IMR-90 (cell line): Measurements from ENCODE around the gene POLR1E. TPM values are rescaled to one million over a fixed set of nuclear protein-coding genes. Genes with fewer than 3 reads are reported as not detected.

Source experiments
- ATAC-seq: fragments of 200-7000 bp; cut with Tn5 transposase; 2 replicates; pipeline ENCODE4 v1.9.1; 2020; ENCODE audit warnings: low read depth, mild to moderate bottlenecking, moderate library complexity
- BruUV-seq: library from RNA; stranded (reverse); fragments of 400-500 nt; replicated peaks from 2 replicates; lab custom pipeline; 2021; lab: Mats Ljungman, UMichigan
- CTCF ChIA-PET: fragments of 300-600 bp; formaldehyde crosslinking; extraction: SDS; loops from one replicate; lab custom pipeline; 2021; ENCODE audit warnings: antibody characterized with exemption; lab: Yijun Ruan, JAX
- POLR2A ChIA-PET: fragments of 300-600 bp; sonication (Branson Sonifier 250); formaldehyde crosslinking; loops from one replicate; lab custom pipeline; 2022; ENCODE audit warnings: antibody characterized with exemption; ENCODE audit not compliant: unreplicated experiment; lab: Charles Lee
- DNase-seq: peaks from one replicate; pipeline ENCODE4 v3.0.0; 2013
- H2AFZ ChIP-seq: replicated peaks from 2 replicates; pipeline ENCODE3; 2013; ENCODE audit warnings: low read length, mild to moderate bottlenecking; ENCODE audit not compliant: poor library complexity
- H2AK5ac ChIP-seq: 2 replicates; pipeline ENCODE4 v1.6.1; 2013; ENCODE audit warnings: low read depth, low read length, inconsistent platforms
- H2AK9ac ChIP-seq: replicated peaks from 2 replicates; pipeline ENCODE3; 2013; ENCODE audit warnings: mild to moderate bottlenecking, low read depth, low read length, moderate library complexity; ENCODE audit not compliant: poor library complexity
- H2BK120ac ChIP-seq: 2 replicates; pipeline ENCODE4 v1.6.1; 2013; ENCODE audit warnings: low read depth, low read length, inconsistent platforms
- H2BK15ac ChIP-seq: 3 replicates; pipeline ENCODE4 v1.6.1; 2013; ENCODE audit warnings: low read depth, low read length, inconsistent platforms
- H2BK20ac ChIP-seq: 2 replicates; pipeline ENCODE4 v1.6.1; 2013; ENCODE audit warnings: low read depth, mild to moderate bottlenecking, inconsistent platforms, low read length, moderate library complexity
- H2BK5ac ChIP-seq: 2 replicates; pipeline ENCODE4 v1.6.1; 2013; ENCODE audit warnings: mild to moderate bottlenecking, low read depth, low read length, inconsistent platforms; ENCODE audit not compliant: poor library complexity, severe bottlenecking
- H3K14ac ChIP-seq: replicated peaks from 2 replicates; pipeline ENCODE4 v1.6.1; 2013; ENCODE audit warnings: low read depth, low read length, inconsistent platforms
- H3K18ac ChIP-seq: 2 replicates; pipeline ENCODE4 v1.6.1; 2013; ENCODE audit warnings: low read depth, low read length, control low read depth
- H3K23ac ChIP-seq: 2 replicates; pipeline ENCODE4 v1.6.1; 2013; ENCODE audit warnings: low read depth, low read length, inconsistent platforms
- H3K27ac ChIP-seq: 2 replicates; pipeline ENCODE4 v1.5.1; 2013; ENCODE audit warnings: mild to moderate bottlenecking, control low read depth, low read length; ENCODE audit not compliant: insufficient read depth
- H3K27me3 ChIP-seq: 2 replicates; pipeline ENCODE4 v1.6.1; 2013; ENCODE audit warnings: low read length; ENCODE audit not compliant: control insufficient read depth, insufficient read depth
- H3K36me3 ChIP-seq: 2 replicates; pipeline ENCODE4 v1.6.1; 2013; ENCODE audit warnings: low read length, mixed read lengths; ENCODE audit not compliant: control insufficient read depth, insufficient read depth
- H3K4ac ChIP-seq: 2 replicates; pipeline ENCODE4 v1.6.1; 2013; ENCODE audit warnings: low read depth, low read length, inconsistent platforms
- H3K4me1 ChIP-seq: 2 replicates; pipeline ENCODE4 v1.6.1; 2013; ENCODE audit warnings: low read length, mixed read lengths; ENCODE audit not compliant: control insufficient read depth, insufficient read depth
- H3K4me2 ChIP-seq: 2 replicates; pipeline ENCODE4 v1.6.1; 2013; ENCODE audit warnings: low read depth, mild to moderate bottlenecking, control low read depth, low read length, moderate library complexity
- H3K4me3 ChIP-seq: 2 replicates; pipeline ENCODE4 v1.5.1; 2013; ENCODE audit warnings: low read depth, mild to moderate bottlenecking, control low read depth, low read length, moderate library complexity; ENCODE audit not compliant: insufficient read depth
- H3K56ac ChIP-seq: 2 replicates; pipeline ENCODE4 v1.6.1; 2013; ENCODE audit warnings: low read length, inconsistent platforms; ENCODE audit not compliant: insufficient read depth; ENCODE audit errors: extremely low read depth
- H3K79me1 ChIP-seq, 2 experiments: 2 replicates each; pipeline ENCODE4 v1.6.1; 2013; ENCODE audit warnings: low read length in 2 of 2, inconsistent platforms in 1 of 2, low read depth in 1 of 2
- H3K9ac ChIP-seq: 2 replicates; pipeline ENCODE4 v1.6.1; 2013; ENCODE audit warnings: low read depth, low read length, control low read depth
- H3K9me1 ChIP-seq: 2 replicates; pipeline ENCODE4 v1.6.1; 2013; ENCODE audit warnings: low read length, inconsistent platforms; ENCODE audit not compliant: insufficient read depth
- H3K9me3 ChIP-seq: 2 replicates; pipeline ENCODE4 v1.6.1; 2013; ENCODE audit warnings: low read length; ENCODE audit not compliant: control insufficient read depth, insufficient read depth
- H4K20me1 ChIP-seq: 2 replicates; pipeline ENCODE4 v1.6.1; 2013; ENCODE audit warnings: low read length, inconsistent platforms; ENCODE audit not compliant: insufficient read depth
- H4K5ac ChIP-seq: 2 replicates; pipeline ENCODE4 v1.6.1; 2013; ENCODE audit warnings: mild to moderate bottlenecking, low read depth, low read length, control low read depth
- H4K8ac ChIP-seq, 2 experiments: 2 replicates each; pipeline ENCODE4 v1.6.1; 2013; ENCODE audit warnings: low read depth in 2 of 2, low read length in 2 of 2, control low read depth in 1 of 2, inconsistent platforms in 1 of 2
- H4K91ac ChIP-seq: 2 replicates; pipeline ENCODE4 v1.6.1; 2013; ENCODE audit warnings: low read depth, low read length, inconsistent platforms; ENCODE audit not compliant: insufficient read depth
- BHLHE40 ChIP-seq: fragments of 150-350 bp; IDR thresholded peaks from 2 replicates; pipeline ENCODE4 v1.6.1; 2016; ENCODE audit warnings: mild to moderate bottlenecking, low read depth, low read length
- CEBPB ChIP-seq: IDR thresholded peaks from 2 replicates; pipeline ENCODE4 v1.6.1; 2012; ENCODE audit warnings: low read depth, low read length, improper control_type of control experiment
- RCOR1 ChIP-seq: IDR thresholded peaks from 2 replicates; pipeline ENCODE4 v1.6.1; 2012; ENCODE audit warnings: mild to moderate bottlenecking, low read length, improper control_type of control experiment; ENCODE audit not compliant: insufficient replicate concordance
- RFX5 ChIP-seq: IDR thresholded peaks from 2 replicates; pipeline ENCODE4 v1.8.0; 2012; ENCODE audit warnings: low read depth, mild to moderate bottlenecking, low read length, moderate library complexity
- WGBS, 2 experiments: methylation state at CpG; one replicate each; pipeline versions ENCODE4 v1.1.5 to v1.1.7; 2013; ENCODE audit warnings: missing lambda C conversion rate in 2 of 2; ENCODE audit not compliant: insufficient read length in 1 of 2; ENCODE audit errors: extremely low coverage in 2 of 2; 5-methylcytosine and 5-hydroxymethylcytosine counted together
- dilution Hi-C: fragments of 300-500 bp; cut with HindIII; formaldehyde crosslinking; loops from one replicate; pipeline ENCODE4 v1.14.3; 2018; ENCODE audit warnings: low sequenced_read_pairs; ENCODE audit not compliant: unreplicated experiment
- in situ Hi-C: fragments of 300-500 bp; cut with MboI; formaldehyde crosslinking; loops from 3 replicates; pipeline ENCODE4 v1.14.3; 2019; ENCODE audit warnings: low sequenced_read_pairs, inconsistent platforms, mixed read lengths
- intact Hi-C: fragments of 100-400 bp; cut with micrococcal nuclease; formaldehyde crosslinking; loops from 2 replicates; pipeline ENCODE4 v1.10.0; 2022
- polyA plus RNA-seq, 3 experiments: library from polyadenylated mRNA; depleted of rRNA; stranded (reverse); fragments of >200 nt; gene quantifications; 2 replicates each; pipeline ENCODE4 v1.2.3, GENCODE V29; 2012; ENCODE audit warnings: low replicate concordance in 1 of 3
- total RNA-seq: library from RNA; depleted of rRNA; stranded (reverse); fragments of >200 nt; gene quantifications from 2 replicates; pipeline ENCODE4 v1.2.3, GENCODE V29; 2012

The POLR1E gene
- total and polyA plus RNA-seq, 2 of the 4 experiments (the other 2 are of a cell fraction), result 48.0 to 71.9 TPM

DNA sequence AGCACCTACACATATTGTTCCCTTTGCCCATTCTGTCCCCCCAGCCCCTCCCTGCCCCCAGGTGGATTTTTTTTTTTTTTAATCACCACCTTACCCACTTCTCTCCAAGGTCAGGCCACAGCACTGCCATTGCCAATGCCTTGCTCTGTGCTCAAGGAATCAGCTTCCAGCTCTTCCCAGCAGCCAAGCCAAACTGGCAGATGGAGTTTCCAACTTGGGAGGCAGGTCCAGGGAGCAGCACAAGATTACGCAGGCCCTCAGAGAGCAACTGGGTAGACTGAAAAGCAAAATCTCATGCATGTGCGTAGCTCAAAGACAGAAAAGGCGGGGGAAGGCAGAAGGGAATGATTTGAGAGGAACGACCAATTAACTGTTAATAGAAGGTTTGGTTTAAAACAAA, 48.1 kb upstream of the POLR1E start:
- Histone ChIP-seq H2AK9ac (no peak overlapping the region), H4K8ac (no peak overlapping the region), H3K4me1 (peaks cover 8% of the 10 kb centered on the region), H3K27ac (no peak overlapping the region), H4K5ac (no peak overlapping the region), H3K9me1 (peaks cover 11% of the 10 kb centered on the region), H3K4me3 (no peak overlapping the region), H3K9ac (no peak overlapping the region), H3K23ac (no peak overlapping the region), H3K14ac (no peak overlapping the region), H2BK120ac (no peak overlapping the region), H3K4me2 (no peak overlapping the region), H4K20me1 (peaks cover 18% of the 10 kb centered on the region; the same call in 1 of the 2 replicates), H3K4ac (no peak overlapping the region), H2AK5ac (no peak overlapping the region), H2AFZ (no peak overlapping the region), H3K56ac (no peak overlapping the region), H3K36me3 (peaks cover 68% of the 10 kb centered on the region), H2BK15ac (no peak overlapping the region), H2BK20ac (no peak overlapping the region), H3K9me3 (no peaks in the 10 kb centered on the region), H3K79me1 (peaks cover 61 to 66% of the 10 kb centered on the region in 2 experiments), H2BK5ac (no peak overlapping the region), H4K91ac (no peak overlapping the region), H3K18ac (no peak overlapping the region), H3K27me3 (no peaks in the 10 kb centered on the region)
- intact Hi-C loops, result no loop called here
- ChIA-PET POLR2A (no interaction called here), CTCF (no interaction called here)
- no TSS peak for BruUV-seq
- dilution Hi-C loops, result no loop called here
- TF ChIP-seq BHLHE40, result no peak
- no peak for TF ChIP-seq CEBPB
- no peak for TF ChIP-seq RFX5
- no peak for TF ChIP-seq RCOR1
- ATAC-seq (no peak), DNase-seq (no peak)
- in situ Hi-C loops, result no loop called here
- WGBS, 2 experiments, result no CpG with 5 or more reads among the region's 4 CpGs
